Mucosa of descending colon (tissue), 3 donors: ENCODE data around the gene FAT1. TPM values are rescaled to one million over a fixed set of nuclear protein-coding genes. Genes with fewer than 3 reads are reported as not detected.

Experiments used
- ATAC-seq: fragments of 200-7000 bp; cut with Tn5 transposase; one replicate; pipeline ENCODE4 v1.9.1; 2020; ENCODE audit warnings: mild to moderate bottlenecking, moderate library complexity
- DNase-seq, 3 donors: peaks; one replicate each; pipeline ENCODE4 v3.0.0-alpha.2; 2020
- H3K36me3 ChIP-seq: fragments of 200-600 bp; one replicate; pipeline ENCODE4 v1.8.0; 2021; ENCODE audit warnings: low read depth, mild to moderate bottlenecking
- H3K4me1 ChIP-seq: fragments of 200-600 bp; one replicate; pipeline ENCODE4 v1.8.0; 2021; ENCODE audit warnings: low read depth, mild to moderate bottlenecking
- H3K4me3 ChIP-seq: fragments of 200-600 bp; one replicate; pipeline ENCODE4 v1.8.0; 2021; ENCODE audit warnings: mild to moderate bottlenecking
- H3K9me3 ChIP-seq: fragments of 200-600 bp; one replicate; pipeline ENCODE4 v1.8.0; 2021; ENCODE audit warnings: mild to moderate bottlenecking
- CTCF ChIP-seq: fragments of 200-600 bp; IDR thresholded peaks from one replicate; pipeline ENCODE4 v1.8.0; 2022; ENCODE audit warnings: antibody characterized with exemption, mild to moderate bottlenecking
- intact Hi-C, 2 donors: fragments of 100-400 bp; cut with DNase I in 1 of 2; cut with micrococcal nuclease in 1 of 2; formaldehyde crosslinking; loops; one replicate each; pipeline versions ENCODE4 v1.11.0 to v1.11.1; 2022; cut with DNase I, micrococcal nuclease
- total RNA-seq, 3 donors: library from RNA; stranded (reverse); fragmentation: NEBNext Ultra II Directional in 2 of 3; extraction: Animal tissue kit (Norgen Biotek cat#: 25700) in 2 of 3; gene quantifications; one replicate each; pipeline versions ENCODE4 v1.2.1 to v1.2.4, GENCODE V29; 2021 to 2023
- donor health status: DM: no; HTN: no; CAD: no; lungs with moderate emphysema.
- donor health status: DM: no; HTN: no; CAD: no.
- donor health status: DM: no; HTN: yes; CAD: no.

FAT1 gene
- total RNA-seq, 3 donors from 2014 or later = 241 to 337 (median 259) TPM

DNA sequence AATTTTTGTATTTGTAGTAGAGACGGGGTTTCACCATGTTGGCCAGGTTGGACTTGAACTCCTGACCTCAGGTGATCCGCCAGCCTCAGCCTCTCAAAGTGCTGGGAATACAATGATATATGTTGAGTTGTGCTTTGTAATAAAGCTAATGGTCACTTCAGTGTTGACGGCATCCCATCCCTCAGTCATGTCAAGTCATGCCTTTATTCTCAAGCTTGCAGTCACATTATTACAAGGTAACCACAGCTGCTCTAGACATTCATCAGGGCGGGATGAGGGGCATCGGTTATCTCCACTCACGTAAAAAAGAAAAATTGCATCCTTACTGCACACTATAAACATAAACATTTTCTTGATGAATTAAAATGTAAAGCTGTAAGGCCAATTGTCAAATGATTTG is 12.8 kb upstream of the FAT1 start:
- TF ChIP-seq CTCF = no peak
- no peak for DNase-seq

GRCh38 chr4:186734251-186734650 is 10.6 kb upstream of the FAT1 start:
- H3K36me3 ChIP-seq = no peaks in the 10 kb centered on the region
- peaks cover 3% of the 10 kb centered on the region for H3K4me1 ChIP-seq
- H3K9me3 ChIP-seq = no peaks in the 10 kb centered on the region
- ATAC-seq (no peak), DNase-seq (no peak)
- H3K4me3 ChIP-seq = no peak overlapping the region
- intact Hi-C loops = no loop called here
- TF ChIP-seq CTCF = no peak

More for the DNA sequence above, 12.8 kb upstream of the FAT1 start:
- Histone ChIP-seq H3K4me1 (peaks cover 10% of the 10 kb centered on the region), H3K36me3 (no peaks in the 10 kb centered on the region), H3K9me3 (no peaks in the 10 kb centered on the region), H3K4me3 (no peak overlapping the region)
- ATAC-seq = no peak
- intact Hi-C loops = no loop called here

DNA sequence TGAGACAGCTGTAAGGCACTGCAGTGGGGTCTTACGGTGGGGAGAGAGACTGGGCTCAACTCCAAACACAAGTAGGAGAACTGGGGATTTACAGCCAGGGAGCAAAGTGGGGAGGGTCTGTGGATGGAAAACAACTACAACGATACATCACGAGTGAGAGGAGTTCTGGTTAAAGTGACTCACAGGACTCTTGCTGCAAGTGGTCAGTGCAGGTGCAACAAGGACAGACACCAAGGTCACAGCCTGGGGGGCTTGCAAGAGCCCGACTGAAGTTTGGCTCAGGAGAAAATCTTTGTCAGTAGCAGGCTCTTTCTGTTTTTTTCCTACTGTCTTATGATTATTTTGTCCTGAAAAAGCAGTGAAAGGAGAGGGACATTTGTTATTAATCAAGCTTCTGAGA is 10.1 kb upstream of the FAT1 start:
- Histone ChIP-seq H3K9me3 (no peaks in the 10 kb centered on the region), H3K4me1 (no peaks in the 10 kb centered on the region), H3K36me3 (no peaks in the 10 kb centered on the region), H3K4me3 (no peak overlapping the region)
- DNase-seq (no peak), ATAC-seq (no peak)
- no peak for TF ChIP-seq CTCF
- intact Hi-C loops = no loop called here

DNA sequence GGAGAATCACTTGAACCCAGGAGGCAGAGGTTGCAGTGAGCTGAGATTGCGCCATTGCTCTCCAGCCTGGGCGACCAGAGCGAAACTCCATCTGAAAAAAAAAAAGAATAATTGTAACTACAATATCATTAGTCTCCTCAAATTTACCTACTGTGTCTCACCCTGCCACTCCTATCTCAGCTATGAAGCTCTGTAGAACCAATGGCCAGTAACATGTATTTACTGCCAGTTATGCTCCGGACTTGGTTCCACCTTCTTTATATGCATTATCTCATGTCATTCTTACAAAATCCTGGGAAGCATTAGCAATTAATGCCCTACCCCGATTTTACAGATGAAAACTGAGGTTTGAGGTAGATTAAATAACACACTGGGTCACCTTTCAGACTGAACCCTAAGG is 7.0 kb upstream of the FAT1 start:
- Histone ChIP-seq H3K4me1 (peaks cover 7% of the 10 kb centered on the region), H3K9me3 (no peaks in the 10 kb centered on the region), H3K36me3 (no peaks in the 10 kb centered on the region), H3K4me3 (no peak overlapping the region)
- intact Hi-C loops = no loop called here
- no peak for TF ChIP-seq CTCF
- DNase-seq (no peak), ATAC-seq (no peak)

DNA sequence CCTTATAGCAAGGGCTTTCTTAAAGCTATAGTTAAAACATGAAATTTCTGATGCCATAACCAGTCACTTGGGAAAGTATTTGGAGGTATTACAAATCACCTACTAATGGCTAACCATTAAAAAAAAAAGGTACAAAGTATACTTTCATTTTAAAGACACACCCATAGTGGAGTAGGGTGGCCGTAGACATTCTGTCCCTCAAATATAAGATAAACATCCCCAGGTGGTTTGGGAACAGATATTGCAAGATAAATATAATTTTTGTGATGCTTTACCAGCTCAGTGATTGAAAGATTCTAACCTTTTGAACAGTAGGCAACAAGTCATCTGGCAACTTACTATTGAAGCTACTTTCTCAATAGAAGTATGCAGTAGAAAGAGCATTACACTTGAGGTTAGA is 6.2 kb upstream of the FAT1 start:
- TF ChIP-seq CTCF = no peak
- Histone ChIP-seq H3K9me3 (no peaks in the 10 kb centered on the region), H3K4me3 (no peak overlapping the region), H3K4me1 (peaks cover 7% of the 10 kb centered on the region), H3K36me3 (no peaks in the 10 kb centered on the region)
- no peak for DNase-seq
- no peak for ATAC-seq
- intact Hi-C loops = loop anchor here in 1 of 2 donors (5.0 kb wide), 1 partner anchor 207 kb away; no protein-coding TSS in a partner anchor
